Brain microvascular endothelial cell (primary cell): ENCODE results near the gene ARHGEF4.

Experiments
- DNase-seq: peaks from one replicate; pipeline ENCODE4 v3.0.0-alpha.2; 2020
- H3K27ac ChIP-seq: fragments of 250-450 bp; sonication (Bioruptor Pico); 2 replicates; pipeline ENCODE4 v1.5.1; 2020; ENCODE audit warnings: mild to moderate bottlenecking, moderate library complexity
- H3K27me3 ChIP-seq: fragments of 250-450 bp; sonication (Bioruptor Pico); replicated peaks from 2 replicates; pipeline ENCODE4 v1.5.1; 2020; ENCODE audit warnings: mild to moderate bottlenecking
- H3K36me3 ChIP-seq: fragments of 250-450 bp; sonication (Bioruptor Pico); replicated peaks from 2 replicates; pipeline ENCODE4 v1.5.1; 2020; ENCODE audit warnings: mild to moderate bottlenecking
- H3K4me3 ChIP-seq: 2 replicates; pipeline ENCODE4 v1.5.1; 2011; ENCODE audit warnings: low read depth, mild to moderate bottlenecking, control low read depth, low read length, moderate library complexity
- in situ Hi-C: cut with HindIII; loops from 2 replicates; pipeline ENCODE4 v1.10.0; 2017; ENCODE audit warnings: low sequenced_read_pairs, low pct_ligation_motif_present
- TF ChIP-seq, protein P1 (sequence below): IDR thresholded peaks from 2 replicates; pipeline ENCODE4 v1.5.1; 2011; ENCODE audit warnings: low read depth, mild to moderate bottlenecking, moderate library complexity, low read length, control low read depth, inconsistent platforms; ENCODE audit errors: missing control alignments

Gene ARHGEF4

DNA sequence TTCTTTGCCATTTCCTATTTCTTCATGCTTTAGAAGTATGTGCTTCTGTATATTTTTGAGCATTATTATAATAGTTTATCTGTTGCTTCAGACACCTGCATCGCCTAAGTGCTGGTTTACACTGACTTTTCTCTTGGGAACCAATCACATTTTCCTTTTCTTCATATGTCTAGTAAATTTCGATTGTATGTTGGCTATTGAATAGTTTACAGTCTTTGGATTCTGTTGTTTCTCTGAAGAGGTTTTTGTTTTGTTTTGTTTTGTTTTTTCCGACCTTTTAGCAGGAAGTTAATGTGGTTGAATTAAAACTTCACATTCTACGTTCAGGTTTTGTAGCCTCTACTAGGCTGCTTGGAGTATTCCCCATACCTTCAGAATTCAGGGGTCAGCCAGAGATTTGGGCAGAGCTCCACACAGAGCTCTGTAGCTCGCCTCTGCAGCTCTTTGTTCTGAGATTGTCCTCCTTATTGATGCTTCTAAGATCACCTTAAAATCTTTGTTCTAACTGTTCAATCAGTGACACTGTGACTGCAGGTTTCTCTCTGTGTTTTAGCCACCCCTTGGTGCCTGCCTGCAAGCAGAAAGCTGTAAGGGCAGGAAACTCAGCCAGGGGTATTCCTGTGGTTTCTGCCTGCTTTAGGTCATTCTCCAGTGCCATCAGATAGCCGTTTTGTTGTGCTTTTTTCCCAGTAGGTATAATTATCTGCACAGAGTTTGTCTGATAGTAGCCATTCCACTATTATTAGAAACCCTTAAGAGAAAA is 173.2 kb downstream of the ARHGEF4 start:
- Histone ChIP-seq H3K27me3 (no peaks in the 10 kb centered on the region), H3K27ac (no peak overlapping the region), H3K4me3 (no peak overlapping the region), H3K36me3 (no peaks in the 10 kb centered on the region)
- in situ Hi-C loops: no loop called here
- TF ChIP-seq, protein P1, sequence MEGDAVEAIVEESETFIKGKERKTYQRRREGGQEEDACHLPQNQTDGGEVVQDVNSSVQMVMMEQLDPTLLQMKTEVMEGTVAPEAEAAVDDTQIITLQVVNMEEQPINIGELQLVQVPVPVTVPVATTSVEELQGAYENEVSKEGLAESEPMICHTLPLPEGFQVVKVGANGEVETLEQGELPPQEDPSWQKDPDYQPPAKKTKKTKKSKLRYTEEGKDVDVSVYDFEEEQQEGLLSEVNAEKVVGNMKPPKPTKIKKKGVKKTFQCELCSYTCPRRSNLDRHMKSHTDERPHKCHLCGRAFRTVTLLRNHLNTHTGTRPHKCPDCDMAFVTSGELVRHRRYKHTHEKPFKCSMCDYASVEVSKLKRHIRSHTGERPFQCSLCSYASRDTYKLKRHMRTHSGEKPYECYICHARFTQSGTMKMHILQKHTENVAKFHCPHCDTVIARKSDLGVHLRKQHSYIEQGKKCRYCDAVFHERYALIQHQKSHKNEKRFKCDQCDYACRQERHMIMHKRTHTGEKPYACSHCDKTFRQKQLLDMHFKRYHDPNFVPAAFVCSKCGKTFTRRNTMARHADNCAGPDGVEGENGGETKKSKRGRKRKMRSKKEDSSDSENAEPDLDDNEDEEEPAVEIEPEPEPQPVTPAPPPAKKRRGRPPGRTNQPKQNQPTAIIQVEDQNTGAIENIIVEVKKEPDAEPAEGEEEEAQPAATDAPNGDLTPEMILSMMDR: no peak
- no peak for DNase-seq

- Histone ChIP-seq H3K27me3 (no peaks in the 10 kb centered on the region), H3K4me3 (no peak overlapping the region), H3K36me3 (no peaks in the 10 kb centered on the region), H3K27ac (no peak overlapping the region)
- TF ChIP-seq, protein P1: no peak
- no peak for DNase-seq
- in situ Hi-C loops: no loop called here
Measured at GRCh38 chr2:131010566-131010965, 173.9 kb downstream of the ARHGEF4 start.

- in situ Hi-C loops: no loop called here
- H3K27me3 ChIP-seq: no peaks in the 10 kb centered on the region
- TF ChIP-seq, protein P1: no peak
Measured at GRCh38 chr2:131011486-131011885, 174.8 kb downstream of the ARHGEF4 start.

DNA sequence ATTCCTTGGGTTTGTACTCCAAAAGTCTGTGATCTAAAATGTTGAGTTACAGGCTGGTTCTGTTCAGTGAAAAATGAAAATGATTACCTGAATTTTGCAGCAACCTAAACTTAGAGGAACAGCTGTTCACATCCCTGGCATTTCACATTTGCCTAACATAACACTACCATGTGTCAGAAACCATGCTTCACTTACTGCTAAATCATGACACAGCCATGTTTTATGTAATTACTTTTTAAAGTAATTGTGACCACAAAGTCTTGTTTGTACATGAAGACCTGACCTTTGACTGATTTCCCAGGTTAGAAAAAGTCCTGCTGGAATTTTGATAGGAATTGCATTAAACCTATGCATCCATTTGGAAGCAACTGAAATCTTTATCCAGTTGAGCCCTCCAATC is 177.4 kb downstream of the ARHGEF4 start:
- no peak for DNase-seq
- Histone ChIP-seq H3K27ac (no peak overlapping the region), H3K36me3 (no peaks in the 10 kb centered on the region), H3K27me3 (no peaks in the 10 kb centered on the region), H3K4me3 (no peak overlapping the region)
- in situ Hi-C loops: no loop called here
- TF ChIP-seq, protein P1: no peak

More at GRCh38 chr2:131011486-131011885, 174.8 kb downstream of the ARHGEF4 start:
- DNase-seq: no peak
- H3K36me3 ChIP-seq: no peaks in the 10 kb centered on the region
- H3K4me3 ChIP-seq: no peak overlapping the region
- H3K27ac ChIP-seq: no peak overlapping the region

DNA sequence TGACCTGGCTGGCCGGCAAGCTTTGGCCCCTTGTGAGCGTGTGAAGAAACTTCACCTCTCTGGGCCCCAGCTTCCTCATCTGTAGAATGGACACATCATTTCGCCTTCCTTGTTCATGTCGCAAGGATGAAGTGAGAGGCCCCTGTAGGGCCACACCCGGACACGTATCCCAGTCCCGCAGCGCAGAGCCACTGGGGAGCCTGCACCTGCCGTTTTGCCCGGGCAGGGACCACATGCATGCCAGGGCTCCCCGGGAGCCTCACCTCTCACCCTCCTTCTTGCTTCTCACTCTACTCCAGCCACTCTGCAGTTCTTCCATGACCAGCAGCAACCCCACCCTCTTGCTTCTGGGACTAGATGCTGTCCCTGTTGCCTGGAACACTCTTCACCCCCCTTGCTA is 179.1 kb downstream of the ARHGEF4 start:
- Histone ChIP-seq H3K36me3 (no peaks in the 10 kb centered on the region), H3K27me3 (no peaks in the 10 kb centered on the region), H3K4me3 (no peak overlapping the region), H3K27ac (no peak overlapping the region)
- in situ Hi-C loops: no loop called here
- TF ChIP-seq, protein P1: no peak
- no peak for DNase-seq
